SK-N-MC (cell line): Measurements from ENCODE around the gene USF1.

Experiments
- EZH2 ChIP-seq: fragments of 200-600 bp; sonication (generic); IDR thresholded peaks from one replicate; pipeline ENCODE4 v1.6.1; 2017; ENCODE audit warnings: antibody characterized with exemption
- POLR2AphosphoS5 ChIP-seq: IDR thresholded peaks from 2 replicates; pipeline ENCODE4 v1.6.1; 2012; ENCODE audit warnings: mild to moderate bottlenecking, low read depth, low read length, borderline replicate concordance

- no peak for TF ChIP-seq POLR2AphosphoS5
- no peak for TF ChIP-seq EZH2
Observed at GRCh38 chr1:161069731-161070270, 24.0 kb upstream of the USF1 start, which contains the start of gene ARHGAP30.
